Neural progenitor cell (in vitro differentiated cells): ENCODE results near the gene LIPE.

ENCODE experiments used
- CTCF ChIP-seq: fragments of 200-600 bp; sonication (generic); IDR thresholded peaks from 2 replicates; pipeline ENCODE4 v1.5.1; 2017; ENCODE audit warnings: antibody characterized with exemption, mild to moderate bottlenecking
- EZH2 ChIP-seq: fragments of 200-600 bp; sonication (generic); IDR thresholded peaks from 2 replicates; pipeline ENCODE4 v1.6.1; 2017; ENCODE audit warnings: antibody characterized with exemption, mild to moderate bottlenecking, moderate library complexity

GRCh38 chr19:42459926-42460325 lies 32.7 kb upstream of the LIPE start:
- TF ChIP-seq CTCF = no peak
- no peak for TF ChIP-seq EZH2
